SK-N-SH (cell line): Measurements from ENCODE around the gene BAIAP2L2. TPM values are rescaled to one million over a fixed set of nuclear protein-coding genes. Genes with fewer than 3 reads are reported as not detected.

ENCODE experiments used
- CTCF ChIA-PET: fragments of 300-600, 350-600 bp; formaldehyde crosslinking; extraction: SDS; loops from one replicate; lab custom pipeline; 2021; lab: Yijun Ruan, JAX
- POLR2A ChIA-PET: fragments of 350-600 bp; sonication (Branson Sonifier 250); formaldehyde crosslinking; extraction: SDS; loops from one replicate; lab custom pipeline; 2020; ENCODE audit warnings: antibody characterized with exemption, inconsistent platforms; lab: Yijun Ruan, JAX
- DNase-seq: peaks from one replicate; pipeline ENCODE4 v3.0.0; 2012
- H2AFZ ChIP-seq: fragments of 200-600 bp; sonication (generic); 2 replicates; pipeline ENCODE4 v1.8.1; 2016; ENCODE audit warnings: antibody characterized with exemption, mild to moderate bottlenecking, low read depth
- H3F3A ChIP-seq: fragments of 200-600 bp; sonication (generic); replicated peaks from 2 replicates; pipeline ENCODE3; 2016; ENCODE audit warnings: antibody characterized with exemption, mild to moderate bottlenecking; ENCODE audit not compliant: insufficient read depth
- H3K27ac ChIP-seq, 2 experiments: fragments of 200-500 bp in 1 of 2; fragments of 200-600 bp in 1 of 2; sonication (Bioruptor generic) in 1 of 2; sonication (generic), shearing (Covaris generic) in 1 of 2; 2 replicates each; pipeline versions ENCODE4 v1.5.1 to v1.6.1; 2014 to 2016; ENCODE audit warnings: low read depth in 2 of 2, inconsistent platforms in 1 of 2, low read length in 1 of 2, mild to moderate bottlenecking in 1 of 2, mixed read lengths in 1 of 2
- H3K27me3 ChIP-seq: fragments of 200-600 bp; sonication (generic), shearing (Covaris generic); 2 replicates; pipeline ENCODE4 v1.6.1; 2016; ENCODE audit warnings: mixed run types; ENCODE audit not compliant: insufficient read depth
- H3K36me3 ChIP-seq, 2 experiments: fragments of 200-500 bp in 1 of 2; fragments of 200-600 bp in 1 of 2; sonication (Bioruptor generic) in 1 of 2; sonication (generic) in 1 of 2; replicated peaks in 1 of 2; 2 replicates each; pipeline versions ENCODE3 to v1.5.1; 2014 to 2016; ENCODE audit warnings: low read length in 1 of 2, mild to moderate bottlenecking in 1 of 2; ENCODE audit not compliant: insufficient read depth in 2 of 2, control insufficient read depth in 1 of 2
- H3K4me1 ChIP-seq, 2 experiments: fragments of 200-500 bp in 1 of 2; fragments of 200-600 bp in 1 of 2; sonication (Bioruptor generic) in 1 of 2; sonication (generic), shearing (Covaris generic) in 1 of 2; 2 replicates each; pipeline versions ENCODE4 v1.5.1 to v1.6.1; 2014 to 2016; ENCODE audit warnings: low read depth in 1 of 2, low read length in 1 of 2, mixed run types in 1 of 2; ENCODE audit not compliant: insufficient read depth in 2 of 2, control insufficient read depth in 1 of 2
- H3K4me2 ChIP-seq: fragments of 200-600 bp; sonication (generic), shearing (Covaris generic); 2 replicates; pipeline ENCODE4 v1.6.1; 2017; ENCODE audit warnings: mixed run types
- H3K4me3 ChIP-seq, 2 experiments: fragments of 200-500 bp in 1 of 2; fragments of 200-600 bp in 1 of 2; sonication (Bioruptor generic) in 1 of 2; sonication (generic), shearing (Covaris generic) in 1 of 2; 2 replicates each; pipeline versions ENCODE4 v1.5.1 to v1.8.1; 2014 to 2016; ENCODE audit warnings: low read depth in 2 of 2, inconsistent platforms in 1 of 2, low read length in 1 of 2, mild to moderate bottlenecking in 1 of 2, mixed read lengths in 1 of 2, moderate library complexity in 1 of 2
- H3K79me2 ChIP-seq: fragments of 200-600 bp; sonication (generic); 2 replicates; pipeline ENCODE4 v1.8.1; 2017; ENCODE audit warnings: mild to moderate bottlenecking; ENCODE audit not compliant: insufficient read depth
- H3K9ac ChIP-seq: fragments of 200-600 bp; sonication (generic); 2 replicates; pipeline ENCODE4 v1.6.1; 2017; ENCODE audit warnings: mixed run types
- H3K9me2 ChIP-seq: fragments of 200-600 bp; sonication (generic); 2 replicates; pipeline ENCODE4 v1.6.1; 2017; ENCODE audit warnings: mixed run types
- H3K9me3 ChIP-seq: fragments of 200-600 bp; sonication (generic); 2 replicates; pipeline ENCODE4 v1.6.1; 2017; ENCODE audit warnings: mixed run types, mild to moderate bottlenecking, moderate library complexity
- H4K20me1 ChIP-seq: fragments of 200-600 bp; sonication (generic); 2 replicates; pipeline ENCODE4 v1.6.1; 2017; ENCODE audit warnings: mild to moderate bottlenecking, mixed run types; ENCODE audit not compliant: insufficient read depth
- CHD2 ChIP-seq: fragments of 150-350 bp; IDR thresholded peaks from 2 replicates; pipeline ENCODE4 v1.6.1; 2018; ENCODE audit warnings: low read length; ENCODE audit not compliant: partially characterized antibody
- CTCF ChIP-seq: fragments of 200-600 bp; sonication (generic); IDR thresholded peaks from 2 replicates; pipeline ENCODE4 v1.6.1; 2017; ENCODE audit warnings: antibody characterized with exemption, mild to moderate bottlenecking, moderate library complexity
- FOSL2 ChIP-seq: IDR thresholded peaks from 2 replicates; pipeline ENCODE4 v1.4.0; 2012; ENCODE audit warnings: low read depth, mild to moderate bottlenecking, moderate library complexity, borderline replicate concordance
- FOXM1 ChIP-seq: IDR thresholded peaks from 2 replicates; pipeline ENCODE4 v1.4.0; 2012; ENCODE audit warnings: low read depth, mild to moderate bottlenecking
- GABPA ChIP-seq: IDR thresholded peaks from 2 replicates; pipeline ENCODE4 v1.4.0; 2012; ENCODE audit warnings: low read depth, mild to moderate bottlenecking
- GATA2 ChIP-seq: sonication (generic); formaldehyde crosslinking; IDR thresholded peaks from 2 replicates; pipeline ENCODE4 v1.5.0; 2020; ENCODE audit warnings: mild to moderate bottlenecking, missing genetic modification reagents
- MXI1 ChIP-seq: IDR thresholded peaks from 2 replicates; pipeline ENCODE4 v1.6.1; 2012; ENCODE audit warnings: mild to moderate bottlenecking, low read depth, low read length, improper control_type of control experiment
- PBX3 ChIP-seq: IDR thresholded peaks from 2 replicates; pipeline ENCODE4; 2012
- POLR2AphosphoS5 ChIP-seq: IDR thresholded peaks from 2 replicates; pipeline ENCODE4 v1.6.1; 2012; ENCODE audit warnings: low read depth, low read length
- RCOR1 ChIP-seq: fragments of 150-350 bp; IDR thresholded peaks from 2 replicates; pipeline ENCODE4 v1.6.1; 2017; ENCODE audit warnings: antibody characterized with exemption, low read length
- RFX5 ChIP-seq: IDR thresholded peaks from 2 replicates; pipeline ENCODE4 v1.6.1; 2012; ENCODE audit warnings: mild to moderate bottlenecking, improper control_type of control experiment, low read length
- RXRA ChIP-seq: IDR thresholded peaks from 2 replicates; pipeline ENCODE4 v1.4.0; 2012; ENCODE audit warnings: low read depth, mild to moderate bottlenecking, borderline replicate concordance
- SIN3A ChIP-seq: IDR thresholded peaks from 2 replicates; pipeline ENCODE4 v1.6.1; 2012; ENCODE audit warnings: low read depth, mild to moderate bottlenecking, low read length, moderate library complexity, borderline replicate concordance
- SMC3 ChIP-seq: IDR thresholded peaks from 2 replicates; pipeline ENCODE4 v1.6.1; 2012; ENCODE audit warnings: low read depth, low read length, improper control_type of control experiment
- TAF1 ChIP-seq: IDR thresholded peaks from 2 replicates; pipeline ENCODE4 v1.6.1; 2012; ENCODE audit warnings: low read depth, mild to moderate bottlenecking, low read length, moderate library complexity, borderline replicate concordance
- TCF12 ChIP-seq: IDR thresholded peaks from 2 replicates; pipeline ENCODE4 v1.4.0; 2012
- TEAD4 ChIP-seq: IDR thresholded peaks from 2 replicates; pipeline ENCODE4 v1.4.0; 2012; ENCODE audit warnings: mild to moderate bottlenecking, borderline replicate concordance; ENCODE audit not compliant: insufficient read depth
- USF1 ChIP-seq: IDR thresholded peaks from 2 replicates; pipeline ENCODE4 v1.4.0; 2012; ENCODE audit warnings: low read depth, borderline replicate concordance
- YY1 ChIP-seq: IDR thresholded peaks from 2 replicates; pipeline ENCODE4 v1.4.0; 2012; ENCODE audit warnings: low read depth, mild to moderate bottlenecking
- WGBS: methylation state at CpG from one replicate; pipeline ENCODE4 v1.1.6; 2017; ENCODE audit warnings: low lambda C conversion rate; 5-methylcytosine and 5-hydroxymethylcytosine counted together
- polyA plus RNA-seq, 3 experiments: library from polyadenylated mRNA; depleted of rRNA; stranded (reverse); fragments of >200 nt; gene quantifications; 2 replicates each; pipeline ENCODE4 v1.2.3, GENCODE V29; 2012

Gene BAIAP2L2
- polyA plus RNA-seq, 1 of the 3 experiments (the other 2 are of a cell fraction): 0.16 TPM

- H3K4me2 ChIP-seq: no peak overlapping the region
- POLR2A ChIA-PET: no interaction called here
- CTCF ChIA-PET: interaction anchor here (0.6 kb wide), 1 partner anchor 9 kb away, joined by 3 read pairs; no protein-coding TSS in a partner anchor
These were observed 67.1 kb downstream of the BAIAP2L2 start for GRCh38 chr22:38043151-38044039.

GRCh38 chr22:38042488-38042790 lies 68.0 kb downstream of the BAIAP2L2 start:
- 80% methylated on average over 1 of the region's 1 CpG for WGBS
- Histone ChIP-seq H3K4me1 (no peaks in the 10 kb centered on the region), H3K4me3 (no peak overlapping the region), H3K27me3 (no peaks in the 10 kb centered on the region), H2AFZ (no peak overlapping the region), H3K4me2 (no peak overlapping the region), H3K9me3 (no peaks in the 10 kb centered on the region), H3K9ac (no peak overlapping the region), H4K20me1 (no peaks in the 10 kb centered on the region), H3K27ac (no peak overlapping the region), H3K36me3 (no peaks in the 10 kb centered on the region), H3F3A (no peaks in the 10 kb centered on the region), H3K79me2 (no peaks in the 10 kb centered on the region), H3K9me2 (no peaks in the 10 kb centered on the region)
- CTCF ChIA-PET: no interaction called here
- POLR2A ChIA-PET: no interaction called here
- no peak for DNase-seq
- TF ChIP-seq TCF12: no peak
- no peak for TF ChIP-seq CHD2
- TF ChIP-seq CTCF: no peak
- no peak for TF ChIP-seq FOSL2
- no peak for TF ChIP-seq USF1
- no peak for TF ChIP-seq MXI1
- TF ChIP-seq GATA2 (CRISPR knock-in tag): no peak
- TF ChIP-seq GABPA: no peak
- TF ChIP-seq SIN3A: no peak

More at GRCh38 chr22:38043151-38044039, 67.1 kb downstream of the BAIAP2L2 start:
- Histone ChIP-seq H3K79me2 (no peaks in the 10 kb centered on the region), H2AFZ (no peak overlapping the region), H3K36me3 (no peaks in the 10 kb centered on the region), H3F3A (no peaks in the 10 kb centered on the region), H4K20me1 (no peaks in the 10 kb centered on the region), H3K27me3 (no peaks in the 10 kb centered on the region; the same call in 1 of the 2 replicates), H3K4me1 (no peaks in the 10 kb centered on the region), H3K9me2 (no peaks in the 10 kb centered on the region), H3K27ac (no peak overlapping the region), H3K9ac (no peak overlapping the region), H3K4me3 (no peak overlapping the region), H3K9me3 (no peaks in the 10 kb centered on the region)
- no peak for TF ChIP-seq CHD2
- TF ChIP-seq RCOR1: no peak
- TF ChIP-seq FOXM1: no peak
- no peak for TF ChIP-seq TEAD4
- no peak for TF ChIP-seq POLR2AphosphoS5
- no peak for TF ChIP-seq PBX3
- TF ChIP-seq GATA2 (CRISPR knock-in tag): no peak
- TF ChIP-seq RXRA: no peak
- TF ChIP-seq SMC3: no peak
- TF ChIP-seq CTCF: no peak
- no peak for TF ChIP-seq YY1
- TF ChIP-seq RFX5: no peak
- TF ChIP-seq TAF1: no peak
- DNase-seq: no peak
- WGBS: 77% methylated on average over 11 of the region's 16 CpGs
